Fibroblast of the aortic adventitia (primary cell): ENCODE results near the gene POMT2. TPM values are rescaled to one million over a fixed set of nuclear protein-coding genes. Genes with fewer than 3 reads are reported as not detected.

Experiments
- DNase-seq: peaks from one replicate; pipeline ENCODE4 v3.0.0-alpha.2; 2010; ENCODE audit warnings: low read depth
- H3K4me3 ChIP-seq: 2 replicates; pipeline ENCODE4 v1.5.1; 2011; ENCODE audit warnings: low read depth, mild to moderate bottlenecking, control low read depth, low read length, moderate library complexity
- total RNA-seq: library from RNA; depleted of rRNA; stranded (reverse); fragments of >200 nt; gene quantifications from 2 replicates; pipeline ENCODE4 v1.2.3, GENCODE V29; 2012; ENCODE audit warnings: low replicate concordance
- TF ChIP-seq, protein P1 (sequence below): IDR thresholded peaks from 2 replicates; pipeline ENCODE4 v1.5.1; 2011; ENCODE audit warnings: mild to moderate bottlenecking, low read length, control low read depth, inconsistent platforms; ENCODE audit not compliant: insufficient read depth

The POMT2 gene
- total RNA-seq, 1 donor = 15.2 TPM

DNA sequence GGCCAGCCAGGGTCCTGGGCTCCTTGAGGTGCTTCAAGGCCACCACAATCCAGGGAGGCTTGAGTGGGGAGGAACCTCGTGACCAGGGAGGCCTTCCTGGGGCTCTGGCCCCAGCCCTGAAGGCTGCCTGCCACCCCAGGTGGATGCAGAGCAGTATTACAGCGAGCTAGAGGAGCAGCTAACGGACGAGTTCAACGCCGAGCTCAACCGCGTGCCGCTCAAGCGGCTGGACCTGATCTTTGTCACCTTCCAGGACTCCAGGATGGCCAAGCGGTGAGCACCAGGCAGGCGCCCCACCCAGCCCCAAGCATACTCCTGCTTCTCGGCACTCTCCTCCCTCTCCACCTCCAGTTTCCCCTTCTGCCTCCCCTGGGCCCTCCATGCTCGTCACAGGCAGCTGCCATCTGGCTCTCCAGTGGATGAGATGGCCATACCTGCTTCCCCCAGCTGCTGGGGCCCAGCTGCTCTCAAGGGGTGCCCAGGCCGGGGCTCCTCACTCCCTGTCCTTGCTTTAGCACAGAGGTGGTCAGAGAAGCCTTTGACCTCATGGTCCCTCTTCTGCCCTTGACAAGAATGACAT lies 80.3 kb downstream of the POMT2 start:
- TF ChIP-seq, protein P1, sequence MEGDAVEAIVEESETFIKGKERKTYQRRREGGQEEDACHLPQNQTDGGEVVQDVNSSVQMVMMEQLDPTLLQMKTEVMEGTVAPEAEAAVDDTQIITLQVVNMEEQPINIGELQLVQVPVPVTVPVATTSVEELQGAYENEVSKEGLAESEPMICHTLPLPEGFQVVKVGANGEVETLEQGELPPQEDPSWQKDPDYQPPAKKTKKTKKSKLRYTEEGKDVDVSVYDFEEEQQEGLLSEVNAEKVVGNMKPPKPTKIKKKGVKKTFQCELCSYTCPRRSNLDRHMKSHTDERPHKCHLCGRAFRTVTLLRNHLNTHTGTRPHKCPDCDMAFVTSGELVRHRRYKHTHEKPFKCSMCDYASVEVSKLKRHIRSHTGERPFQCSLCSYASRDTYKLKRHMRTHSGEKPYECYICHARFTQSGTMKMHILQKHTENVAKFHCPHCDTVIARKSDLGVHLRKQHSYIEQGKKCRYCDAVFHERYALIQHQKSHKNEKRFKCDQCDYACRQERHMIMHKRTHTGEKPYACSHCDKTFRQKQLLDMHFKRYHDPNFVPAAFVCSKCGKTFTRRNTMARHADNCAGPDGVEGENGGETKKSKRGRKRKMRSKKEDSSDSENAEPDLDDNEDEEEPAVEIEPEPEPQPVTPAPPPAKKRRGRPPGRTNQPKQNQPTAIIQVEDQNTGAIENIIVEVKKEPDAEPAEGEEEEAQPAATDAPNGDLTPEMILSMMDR = no peak
- no peak for DNase-seq
- H3K4me3 ChIP-seq = no peak overlapping the region

GRCh38 chr14:77239412-77239811 lies 81.3 kb downstream of the POMT2 start:
- no peak overlapping the region for H3K4me3 ChIP-seq
- TF ChIP-seq, protein P1 = no peak
- DNase-seq = no peak

DNA sequence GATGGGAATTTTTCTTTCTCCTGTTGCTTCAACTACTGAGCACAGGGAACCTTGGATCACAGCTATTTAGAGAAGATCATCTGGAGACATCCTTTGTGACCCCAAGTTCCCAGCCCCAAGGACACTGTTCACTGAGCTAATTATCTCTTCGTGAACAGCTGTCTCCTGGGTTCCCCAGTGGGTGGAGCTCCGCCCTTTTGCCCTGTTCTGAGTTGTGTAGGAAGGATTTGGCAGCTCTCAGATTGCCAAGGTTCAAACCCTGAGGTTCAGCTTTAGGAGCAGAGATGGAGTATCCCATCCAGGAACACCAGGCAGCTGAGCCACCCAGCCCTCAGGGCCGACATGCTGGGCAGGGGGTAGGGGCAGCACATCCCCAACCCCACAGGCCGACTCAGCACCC lies 81.7 kb downstream of the POMT2 start:
- H3K4me3 ChIP-seq = no peak overlapping the region
- TF ChIP-seq, protein P1 = no peak
- no peak for DNase-seq

DNA sequence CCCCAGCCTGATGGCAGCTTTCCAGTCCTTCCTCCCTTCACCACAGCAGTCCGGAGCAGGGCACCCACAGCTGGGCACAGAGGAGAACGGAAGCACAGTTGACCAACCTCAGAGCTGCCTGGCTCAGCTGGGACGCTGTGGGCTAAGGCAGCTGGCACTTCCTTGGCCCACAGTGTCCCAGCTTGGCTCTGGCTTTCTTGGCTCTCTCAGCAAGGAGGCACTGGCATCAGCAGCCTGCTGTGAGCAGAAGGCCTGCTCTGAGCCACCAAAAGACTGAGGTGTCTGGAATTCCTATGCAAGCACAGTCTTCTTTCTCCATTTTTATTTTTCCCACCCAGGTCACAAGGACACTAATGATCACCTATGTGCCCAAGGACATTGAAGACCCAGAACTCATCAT lies 82.3 kb downstream of the POMT2 start:
- TF ChIP-seq, protein P1 = no peak
- H3K4me3 ChIP-seq = no peak overlapping the region
- no peak for DNase-seq

DNA sequence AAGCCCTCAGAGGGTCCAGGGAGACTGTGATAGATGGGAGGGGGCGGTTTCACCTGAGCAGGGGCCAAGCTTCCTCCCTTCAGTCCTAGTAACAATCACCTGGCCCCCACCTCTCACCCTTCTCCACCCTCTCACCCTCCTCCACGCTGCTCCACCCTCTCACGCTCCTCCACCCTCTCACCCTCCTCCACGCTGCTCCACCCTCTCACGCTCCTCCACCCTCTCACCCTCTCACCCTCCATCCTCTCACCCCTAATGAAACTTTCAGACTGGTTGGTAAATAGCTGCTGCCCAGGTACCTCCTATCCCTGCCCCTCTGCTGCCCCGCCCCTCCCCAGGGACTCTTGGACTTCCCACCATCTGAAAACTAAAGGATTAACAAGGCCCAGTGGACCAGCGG lies 83.9 kb downstream of the POMT2 start:
- H3K4me3 ChIP-seq = no peak overlapping the region
- TF ChIP-seq, protein P1 = no peak
- DNase-seq = no peak

- TF ChIP-seq, protein P1 = no peak
- no peak for DNase-seq
- no peak overlapping the region for H3K4me3 ChIP-seq
Measured at GRCh38 chr14:77231721-77232120, 89.0 kb downstream of the POMT2 start.

DNA sequence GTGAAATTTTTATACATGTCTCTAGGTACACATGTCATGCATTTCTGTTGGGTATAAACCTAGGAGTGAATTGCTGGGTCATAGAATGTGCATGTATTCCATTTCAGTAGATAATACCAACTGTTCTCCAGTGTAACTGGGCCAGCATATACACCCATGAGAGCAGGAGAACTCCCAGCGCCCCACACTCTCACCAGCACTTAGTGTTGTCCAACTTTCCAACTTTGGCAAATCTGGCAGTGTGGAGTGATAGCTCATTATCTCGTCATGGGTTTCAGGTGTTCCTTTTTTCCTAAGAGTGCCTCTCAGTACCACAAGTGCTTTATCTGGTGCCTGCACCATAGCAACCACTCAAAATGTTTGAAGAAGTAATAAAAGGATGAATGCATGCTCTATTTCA lies 89.8 kb downstream of the POMT2 start:
- TF ChIP-seq, protein P1 = no peak
- no peak overlapping the region for H3K4me3 ChIP-seq
- no peak for DNase-seq
